GM18951 (cell line): ENCODE measurements around the gene INVS.
"Not testable (repeated sequence)": the region's sequence is repeated elsewhere in the genome, so short reads cannot be mapped to it uniquely, and the experiment has no call there.

Source experiments
- POLR2A ChIP-seq: IDR thresholded peaks from 4 replicates; pipeline ENCODE4 v1.6.1; 2011; ENCODE audit warnings: mild to moderate bottlenecking; ENCODE audit not compliant: insufficient read length, insufficient read depth; ENCODE audit errors: extremely low read depth
- in situ Hi-C: fragments of 300-500 bp; cut with MboI; formaldehyde crosslinking; loops from one replicate; pipeline ENCODE4 v1.12.0; 2022; ENCODE audit warnings: low sequenced_read_pairs, mixed read lengths, inconsistent platforms; ENCODE audit not compliant: unreplicated experiment

INVS gene

GRCh38 chr9:100091650-100092049, 7.4 kb upstream of the INVS start:
- TF ChIP-seq POLR2A = no peak
- in situ Hi-C loops = no loop called here

GRCh38 chr9:100092066-100092465, 7.0 kb upstream of the INVS start:
- no peak for TF ChIP-seq POLR2A
- in situ Hi-C loops = no loop called here

DNA sequence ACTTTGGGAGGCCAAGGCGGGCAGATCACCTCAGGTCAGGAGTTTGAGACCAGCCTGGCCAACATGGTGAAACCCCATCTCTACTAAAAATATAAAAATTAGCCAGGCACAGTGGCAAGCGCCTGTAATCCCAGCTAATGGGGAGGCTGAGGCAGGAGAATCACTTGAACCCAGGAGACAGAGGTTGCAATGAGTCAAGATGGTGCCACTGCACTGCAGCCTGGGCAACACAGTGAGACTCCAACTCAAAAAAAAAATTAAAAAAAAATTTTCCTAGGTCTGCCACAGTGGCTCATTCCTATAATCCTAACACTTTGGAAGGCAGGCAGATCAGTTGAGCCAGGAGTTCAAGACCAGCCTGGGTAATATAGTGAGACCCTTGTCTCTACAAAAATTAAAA, 4.6 kb upstream of the INVS start:
- in situ Hi-C loops = not testable (repeated sequence)

GRCh38 chr9:100096378-100096916, 2.6 kb upstream of the INVS start:
- no peak for TF ChIP-seq POLR2A
- in situ Hi-C loops = no loop called here

- no peak for TF ChIP-seq POLR2A
- in situ Hi-C loops = no loop called here
These were observed 777 bp upstream of the INVS start for GRCh38 chr9:100098046-100098886.

DNA sequence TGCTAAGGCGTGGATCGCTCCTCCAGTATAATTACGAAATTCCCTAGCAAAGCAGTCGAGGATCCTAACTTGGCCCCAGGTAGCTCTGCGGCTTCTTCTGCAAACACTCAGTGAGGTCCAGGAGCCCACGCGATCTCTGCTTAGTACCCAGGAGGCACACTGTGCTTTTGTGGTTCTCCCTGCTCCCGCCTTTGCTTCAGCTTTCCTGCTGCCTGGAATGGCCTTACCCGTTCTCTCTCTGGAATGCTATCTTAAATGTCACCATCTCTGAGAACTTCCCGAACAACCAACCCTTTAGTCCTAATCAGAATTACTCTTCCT, 639 bp downstream of the INVS start:
- TF ChIP-seq POLR2A = no peak
- in situ Hi-C loops = no loop called here

GRCh38 chr9:100100146-100100667, 1.2 kb downstream of the INVS start:
- in situ Hi-C loops = no loop called here
- no peak for TF ChIP-seq POLR2A

GRCh38 chr9:100101608-100102007, 2.6 kb downstream of the INVS start:
- TF ChIP-seq POLR2A = no peak
- in situ Hi-C loops = no loop called here

GRCh38 chr9:100104314-100104713, 5.3 kb downstream of the INVS start:
- in situ Hi-C loops = no loop called here
- no peak for TF ChIP-seq POLR2A

DNA sequence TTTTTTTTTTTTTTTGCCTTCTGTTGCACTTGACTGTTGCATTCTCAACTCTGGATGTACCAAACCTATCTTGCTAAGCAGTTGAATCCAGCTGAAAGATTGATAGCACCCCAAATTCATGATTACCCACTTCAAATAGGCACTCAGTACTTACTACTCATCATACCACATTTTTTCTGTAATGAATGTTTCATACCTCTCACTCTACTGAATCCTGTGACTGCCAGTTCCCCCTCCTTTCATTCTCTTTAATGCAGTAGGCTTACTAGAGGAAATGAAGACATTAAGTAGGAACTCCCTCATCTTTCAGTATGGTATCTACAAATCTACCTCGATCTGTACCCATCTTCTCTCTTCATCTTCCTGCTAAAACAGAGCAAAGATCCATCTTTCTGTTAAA, 6.8 kb downstream of the INVS start:
- in situ Hi-C loops = no loop called here
- no peak for TF ChIP-seq POLR2A

GRCh38 chr9:100106616-100107015, 7.6 kb downstream of the INVS start:
- no peak for TF ChIP-seq POLR2A
- in situ Hi-C loops = no loop called here

DNA sequence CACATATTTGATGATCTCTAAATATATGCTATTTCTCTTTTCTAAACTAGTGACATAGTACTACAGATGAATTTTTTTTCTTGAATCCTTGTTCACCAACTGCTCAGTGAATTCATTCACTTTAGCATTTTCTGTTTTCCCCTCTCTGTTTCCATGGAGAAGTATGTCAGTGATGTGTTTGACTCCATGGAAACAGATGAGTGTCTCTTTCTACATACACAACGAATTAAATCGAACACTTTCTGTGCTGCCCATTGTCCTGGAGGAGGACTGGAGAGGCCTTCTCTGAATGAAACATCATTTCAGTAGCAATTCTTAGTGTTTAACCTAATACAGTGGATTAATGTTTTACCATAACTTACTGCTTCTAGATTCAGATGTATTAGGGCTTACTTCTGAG, 9.5 kb downstream of the INVS start:
- no peak for TF ChIP-seq POLR2A
- in situ Hi-C loops = no loop called here

- in situ Hi-C loops = no loop called here
- TF ChIP-seq POLR2A = no peak
These were observed 12.2 kb downstream of the INVS start for GRCh38 chr9:100111235-100111634.

GRCh38 chr9:100112677-100113336, 13.8 kb downstream of the INVS start:
- in situ Hi-C loops = no loop called here
- no peak for TF ChIP-seq POLR2A
